HEK293T (cell line): ENCODE data around the gene PMF1.

ENCODE experiments used
- BHLHE40 ChIP-seq: fragments of 450-650 bp; IDR thresholded peaks from 2 replicates; pipeline ENCODE4 v1.6.1; 2016; ENCODE audit warnings: mild to moderate bottlenecking, moderate library complexity, borderline replicate concordance
- ELF4 ChIP-seq: fragments of 450-650 bp; IDR thresholded peaks from 2 replicates; pipeline ENCODE4 v1.6.1; 2017; ENCODE audit warnings: antibody characterized with exemption
- FOXM1 ChIP-seq: fragments of 450-650 bp; IDR thresholded peaks from 2 replicates; pipeline ENCODE4 v1.6.1; 2017; ENCODE audit warnings: mild to moderate bottlenecking, borderline replicate concordance
- NFRKB ChIP-seq: fragments of 450-650 bp; IDR thresholded peaks from 2 replicates; pipeline ENCODE4 v1.6.1; 2016; ENCODE audit warnings: mild to moderate bottlenecking, moderate library complexity
- SP1 ChIP-seq: fragments of 450-650 bp; IDR thresholded peaks from 2 replicates; pipeline ENCODE4 v1.6.1; 2017
- TARDBP ChIP-seq: fragments of 450-650 bp; IDR thresholded peaks from 2 replicates; pipeline ENCODE4 v1.6.1; 2016

DNA sequence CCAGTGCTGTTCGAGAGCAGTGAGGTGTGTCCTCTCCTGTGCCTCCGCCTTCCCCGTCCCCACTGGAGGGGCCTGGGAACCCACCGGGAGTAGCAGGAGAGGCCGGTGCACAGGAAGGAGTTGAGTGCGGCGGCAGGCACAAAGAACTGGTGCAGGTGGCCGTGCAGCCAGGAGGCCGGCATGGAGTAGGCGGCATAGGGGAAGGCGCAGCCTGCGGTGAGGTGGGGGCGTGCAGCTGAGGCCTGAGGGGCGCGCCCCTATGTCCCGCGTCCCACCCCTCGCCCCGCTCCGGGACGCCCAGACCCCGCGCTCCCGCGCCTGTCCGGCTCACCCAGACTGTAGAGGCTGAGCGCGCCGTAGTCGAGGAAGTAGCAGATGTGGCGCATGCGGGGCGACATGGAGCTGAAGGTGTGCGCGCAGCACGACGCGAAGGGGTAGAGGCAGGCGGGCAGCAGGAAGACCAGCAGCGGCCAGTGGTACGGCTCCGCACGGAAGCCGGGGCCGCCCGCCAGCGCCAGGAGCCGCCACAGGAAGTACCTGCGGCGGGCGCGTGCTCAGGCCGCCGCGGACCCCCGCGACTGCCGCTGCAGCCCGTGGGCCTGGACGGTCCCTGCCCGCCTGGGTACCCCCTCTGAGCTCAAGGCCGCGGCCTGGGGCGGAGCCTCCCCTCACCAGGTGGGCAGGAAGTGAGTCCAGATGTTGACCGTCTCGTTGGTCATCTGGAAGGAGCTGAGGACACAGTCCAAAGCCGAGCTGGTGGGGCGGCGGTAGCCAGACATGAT is 32.8 kb downstream of the PMF1 start:
- TF ChIP-seq ELF4 = no peak
- TF ChIP-seq NFRKB = no peak
- TF ChIP-seq TARDBP = no peak
- TF ChIP-seq SP1 = no peak
- no peak for TF ChIP-seq FOXM1
- TF ChIP-seq BHLHE40 = no peak
